HG02610 (cell line): ENCODE data around the gene VPS13C.

Experiments
- ATAC-seq: cut with Tn5 transposase; IDR thresholded peaks from one replicate; pipeline ENCODE4 v1.9.1; 2021; ENCODE audit warnings: mild to moderate bottlenecking, moderate library complexity; ENCODE audit not compliant: unreplicated experiment

The VPS13C gene

GRCh38 chr15:61943992-61944391 is 116.3 kb downstream of the VPS13C start:
- ATAC-seq: no peak

DNA sequence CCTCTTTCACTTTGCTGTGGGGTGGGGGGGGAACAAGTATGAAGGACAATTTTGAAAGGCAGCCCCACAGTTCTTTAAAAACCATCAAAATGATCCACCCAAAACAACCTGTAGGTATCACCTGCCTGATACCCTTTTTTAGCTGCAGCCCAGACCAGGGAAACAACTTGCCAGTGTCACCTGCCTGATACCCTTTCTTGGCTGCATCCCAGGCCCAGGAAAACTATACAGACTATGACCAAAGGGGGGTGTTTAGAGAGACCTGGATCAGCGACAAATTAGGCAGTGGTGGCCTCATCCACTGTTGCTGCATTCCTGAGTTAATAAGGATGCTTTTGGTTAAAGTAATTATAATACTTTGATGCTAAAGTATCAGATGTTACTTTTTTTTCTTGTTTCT is 122.0 kb downstream of the VPS13C start:
- ATAC-seq: no peak

DNA sequence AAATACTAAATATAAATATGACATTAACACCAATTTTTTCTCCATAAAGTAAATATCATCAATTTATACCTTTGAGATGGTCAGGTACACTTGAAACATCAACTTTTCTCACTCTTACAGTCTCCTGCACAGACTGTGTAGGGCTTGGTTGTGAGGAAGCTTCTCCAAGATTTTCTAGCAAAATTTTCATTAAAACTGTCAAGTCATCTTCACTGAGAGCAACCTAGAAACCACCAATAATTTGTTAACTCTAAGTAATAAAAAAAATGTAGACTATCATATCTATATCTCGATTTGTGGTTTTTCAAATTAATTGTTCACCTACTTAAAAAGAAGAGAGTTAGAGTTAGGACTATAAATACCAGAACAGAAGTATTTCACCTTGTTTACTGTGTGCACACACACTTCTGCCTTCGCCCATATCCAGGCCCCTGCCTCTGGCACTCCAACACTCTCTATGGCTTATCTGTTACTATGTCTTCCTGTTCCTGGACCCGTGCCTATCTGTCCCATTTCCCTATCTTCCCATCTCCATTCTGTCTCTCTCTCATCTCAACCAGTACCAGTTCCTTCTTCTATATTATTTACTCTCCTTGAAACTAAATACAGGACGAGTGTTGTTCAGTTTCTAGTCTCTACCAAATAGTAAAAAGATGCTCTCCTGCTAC is 123.6 kb downstream of the VPS13C start:
- no peak for ATAC-seq

DNA sequence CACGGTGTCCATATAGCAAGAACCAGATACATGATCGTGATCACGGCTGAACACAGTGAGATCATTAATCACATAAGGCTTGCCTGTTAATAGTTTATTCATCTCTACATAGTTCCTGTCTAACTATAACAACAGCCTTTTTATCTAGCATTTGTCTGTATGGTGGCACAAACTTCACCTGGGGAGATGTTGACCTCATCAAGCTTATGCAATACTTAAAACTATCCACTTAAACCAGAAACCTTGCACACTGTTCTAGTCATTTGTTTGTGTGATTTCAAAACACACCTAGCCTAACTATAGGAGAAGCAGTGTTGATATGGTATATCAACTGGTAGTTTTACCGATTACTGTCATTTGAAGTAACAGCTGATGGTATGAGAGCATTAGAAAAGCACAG is 124.8 kb downstream of the VPS13C start:
- no peak for ATAC-seq

DNA sequence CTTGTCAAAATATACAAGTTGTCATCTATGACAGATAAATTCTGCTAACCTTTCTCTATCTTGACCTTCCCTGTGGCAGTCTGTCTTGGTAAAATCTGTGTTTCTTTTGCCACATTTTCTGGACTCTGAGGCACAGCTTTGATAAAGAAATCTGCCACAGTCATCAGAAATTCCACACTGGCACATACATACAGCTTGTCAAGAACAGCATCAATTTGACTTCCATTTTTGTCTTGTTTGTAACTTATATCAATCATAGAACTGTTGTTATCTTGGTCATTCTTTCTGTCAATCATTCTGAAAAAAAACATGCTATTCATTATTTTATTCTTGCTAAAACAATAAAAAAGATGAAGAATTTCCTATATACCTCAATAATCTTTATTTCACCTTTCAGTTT is 130.8 kb downstream of the VPS13C start:
- no peak for ATAC-seq

GRCh38 chr15:61923173-61923572 is 137.1 kb downstream of the VPS13C start:
- no peak for ATAC-seq

DNA sequence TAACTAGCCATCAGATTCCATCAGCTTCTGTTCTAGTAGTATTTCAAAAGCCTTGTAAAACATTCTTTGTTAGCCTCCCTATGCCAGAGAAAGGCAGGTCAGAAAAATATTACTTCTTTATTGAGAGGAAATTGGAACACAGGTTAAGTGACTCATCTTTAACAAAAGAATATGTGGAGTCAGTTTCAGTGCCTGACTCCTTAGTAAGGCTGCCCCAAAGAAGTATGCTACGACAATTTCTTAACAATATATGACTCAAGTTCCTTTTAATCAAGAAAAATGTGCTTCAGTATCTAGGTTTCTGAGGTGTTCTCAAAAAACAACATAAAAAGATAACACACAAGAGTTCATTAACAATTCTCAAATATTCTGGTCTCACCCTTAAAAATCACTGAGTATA is 139.2 kb downstream of the VPS13C start:
- ATAC-seq: no peak

- ATAC-seq: no peak
These were observed 142.8 kb downstream of the VPS13C start for GRCh38 chr15:61917457-61917856.

- ATAC-seq: no peak
These were observed 144.1 kb downstream of the VPS13C start for GRCh38 chr15:61916104-61916503.

DNA sequence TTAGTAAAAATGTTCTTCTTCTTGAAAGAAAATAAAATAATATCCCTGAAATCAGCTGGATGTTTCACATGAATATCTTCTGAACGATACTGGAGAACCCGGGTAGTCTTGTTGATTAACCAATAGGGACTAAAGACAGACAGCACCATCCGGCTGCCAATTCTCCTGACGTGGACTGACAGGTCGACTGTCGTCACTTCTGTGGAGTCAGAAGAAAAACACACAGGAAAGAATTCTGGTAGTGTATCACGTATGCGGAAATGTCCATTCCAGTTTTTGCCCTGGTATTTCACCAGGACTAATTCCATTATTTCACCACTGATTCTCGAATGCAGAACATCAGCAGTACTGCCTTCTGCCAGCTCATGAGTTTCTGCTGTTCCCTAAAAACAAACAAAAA is 144.6 kb downstream of the VPS13C start:
- ATAC-seq: no peak

GRCh38 chr15:61910839-61911369 is 149.3 kb downstream of the VPS13C start:
- ATAC-seq: no peak

DNA sequence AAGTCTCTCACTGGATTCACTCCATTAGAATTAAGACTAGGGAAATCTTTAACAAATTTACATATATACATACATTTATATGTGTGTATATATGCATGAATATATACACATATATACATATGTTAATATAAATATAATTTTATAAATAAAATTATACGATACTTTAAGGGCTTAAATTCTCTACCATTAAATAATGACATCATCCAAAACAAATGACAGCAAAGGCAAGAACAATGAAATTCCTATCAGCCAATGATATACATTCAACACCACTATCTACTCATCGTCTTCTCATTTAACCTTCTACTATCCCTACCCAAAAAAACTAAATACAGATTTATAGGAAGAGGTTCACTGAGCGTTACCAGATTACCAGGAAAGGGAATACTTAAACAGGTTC is 152.0 kb downstream of the VPS13C start:
- no peak for ATAC-seq

- ATAC-seq: no peak
These were observed 152.5 kb downstream of the VPS13C start for GRCh38 chr15:61907753-61908086.

DNA sequence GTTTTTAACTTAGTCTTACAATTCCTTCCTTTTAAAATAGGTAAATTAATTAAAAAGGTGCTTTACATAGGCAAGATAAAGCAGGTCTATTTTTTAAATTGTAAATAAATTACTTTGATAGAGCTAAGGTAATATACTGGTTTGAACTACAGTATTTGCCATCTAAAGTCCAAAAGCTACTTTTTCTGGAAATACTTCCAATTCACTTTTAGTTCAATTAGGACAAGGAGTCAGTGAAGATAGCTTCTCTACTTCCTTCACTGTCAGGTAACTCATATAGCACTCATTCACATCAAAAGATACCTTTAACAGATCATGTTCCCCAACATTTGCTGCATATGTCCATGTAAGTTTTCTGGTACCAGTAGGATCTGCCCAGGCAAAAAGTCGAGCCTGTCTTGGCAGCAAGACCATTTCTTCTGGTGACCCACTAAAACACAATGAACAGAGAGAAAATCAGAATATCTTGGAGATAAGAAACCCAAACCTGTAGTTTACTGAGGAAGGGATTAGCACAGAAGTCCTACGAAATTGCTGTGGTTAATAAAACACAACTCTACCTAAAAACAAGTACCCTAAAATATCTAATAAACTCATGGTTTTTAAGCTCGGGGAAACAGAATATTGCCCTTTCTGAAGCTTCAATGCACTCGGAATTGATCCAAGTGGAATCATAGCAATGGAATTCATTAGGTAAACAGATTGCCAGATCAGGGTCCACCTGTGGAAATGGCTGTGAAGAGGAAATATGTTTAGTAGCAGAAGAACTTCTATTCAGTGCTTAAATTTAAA is 153.1 kb downstream of the VPS13C start:
- ATAC-seq: no peak

- ATAC-seq: no peak
These were observed 167.1 kb downstream of the VPS13C start for GRCh38 chr15:61893146-61893545.

DNA sequence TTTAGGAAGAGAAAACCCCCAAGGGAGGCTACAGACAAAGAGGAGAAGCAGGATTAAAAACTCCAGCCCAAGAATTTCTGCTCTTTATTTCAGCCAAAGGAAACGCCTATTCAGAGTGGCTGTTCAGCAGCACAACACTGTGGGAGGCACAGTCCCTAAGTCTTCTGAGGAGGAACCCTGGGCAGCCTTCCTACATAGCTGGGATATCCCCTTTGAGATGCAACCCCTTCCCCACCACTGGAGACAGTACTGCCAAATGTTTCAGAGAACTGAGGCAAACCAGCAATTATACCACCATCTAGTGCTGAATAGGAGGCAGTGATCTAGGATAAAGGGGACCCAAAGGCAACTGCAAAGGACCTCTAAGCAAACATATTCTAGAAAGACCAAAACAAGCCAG is 168.1 kb downstream of the VPS13C start:
- no peak for ATAC-seq

DNA sequence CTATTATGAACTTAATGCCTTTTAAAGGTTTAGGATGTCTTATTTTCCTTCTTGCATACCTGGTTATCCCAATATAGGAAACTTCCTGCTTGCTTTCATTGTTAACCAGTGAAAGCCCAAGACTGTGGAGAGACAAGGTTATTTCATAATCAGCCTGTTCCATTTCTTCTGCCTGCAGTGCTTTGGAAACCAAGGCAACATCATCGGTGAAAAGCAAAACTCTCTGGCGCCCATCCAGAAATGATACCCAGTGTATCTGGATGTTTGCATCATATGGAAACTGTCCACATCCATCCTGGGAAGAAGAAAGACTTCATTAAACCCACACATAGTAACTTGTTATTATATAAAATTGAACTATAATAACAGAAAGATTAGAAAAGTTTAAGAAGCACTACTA is 170.1 kb downstream of the VPS13C start:
- no peak for ATAC-seq

DNA sequence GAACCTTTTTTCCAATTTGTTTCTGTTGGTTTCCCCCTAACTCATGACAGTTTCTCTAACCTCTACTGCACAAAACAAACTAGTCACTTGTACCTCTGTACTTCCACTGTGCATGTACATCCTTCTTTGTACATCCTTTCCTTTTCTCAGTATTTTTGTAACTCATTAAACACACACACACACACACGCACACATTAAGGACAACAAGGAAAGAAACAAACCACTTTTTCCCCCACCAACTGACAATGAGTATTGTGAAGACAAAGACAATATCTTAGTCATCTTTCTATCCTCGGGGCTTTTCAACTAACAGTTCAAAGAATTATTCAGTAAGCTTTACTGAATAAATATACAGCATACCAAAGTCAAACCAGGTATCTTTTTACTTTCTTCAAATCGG is 170.5 kb downstream of the VPS13C start:
- ATAC-seq: no peak

DNA sequence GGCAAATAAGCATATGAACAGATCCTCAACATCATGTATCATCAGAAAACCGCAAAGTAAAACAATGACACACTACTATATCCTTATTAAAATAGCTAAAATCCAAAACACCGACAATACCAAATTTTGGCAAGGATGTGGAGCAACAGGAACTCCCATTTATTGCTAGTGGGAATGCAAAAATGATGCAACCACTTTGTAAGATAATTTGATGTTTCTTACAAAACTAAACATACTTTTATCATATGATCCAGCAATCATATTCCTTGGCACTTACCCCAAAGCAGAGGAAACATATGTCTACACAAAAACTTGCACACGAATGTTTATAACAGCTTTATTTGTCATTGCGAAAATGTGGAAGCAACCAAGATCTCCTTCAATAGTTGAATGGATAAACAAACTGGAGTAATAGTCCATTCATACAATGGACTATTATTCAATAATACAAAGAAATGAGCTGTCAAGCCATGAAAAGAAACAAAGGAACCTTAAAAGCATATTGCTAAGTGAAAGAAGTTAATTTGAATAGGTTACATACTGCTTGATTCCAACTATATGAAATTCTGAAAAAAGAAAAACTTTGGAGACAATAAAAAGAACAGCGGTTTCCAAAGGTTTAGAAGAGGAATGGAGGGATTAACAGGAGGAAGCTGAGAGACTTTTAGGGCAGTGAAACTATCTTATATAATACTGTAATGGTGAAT is 172.0 kb downstream of the VPS13C start:
- ATAC-seq: no peak

DNA sequence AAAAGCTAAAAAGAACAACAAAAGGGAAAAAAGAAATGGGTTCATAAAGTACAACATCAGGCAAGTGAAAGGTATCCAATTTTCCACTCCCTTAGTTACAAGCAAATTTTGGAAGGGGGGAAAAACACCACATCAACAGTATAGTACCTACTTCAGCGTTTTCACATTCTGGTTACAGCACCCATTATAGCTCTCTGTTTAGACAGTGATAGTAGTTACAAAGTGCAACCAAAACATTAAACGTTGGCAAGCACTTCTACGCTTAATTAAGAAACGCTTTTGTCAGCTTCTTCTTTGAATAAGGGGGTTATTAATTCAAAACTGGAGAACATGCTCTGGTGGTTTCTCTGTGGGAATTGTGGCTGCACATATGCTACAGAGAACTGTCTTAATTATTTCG is 180.2 kb downstream of the VPS13C start:
- ATAC-seq: no peak

DNA sequence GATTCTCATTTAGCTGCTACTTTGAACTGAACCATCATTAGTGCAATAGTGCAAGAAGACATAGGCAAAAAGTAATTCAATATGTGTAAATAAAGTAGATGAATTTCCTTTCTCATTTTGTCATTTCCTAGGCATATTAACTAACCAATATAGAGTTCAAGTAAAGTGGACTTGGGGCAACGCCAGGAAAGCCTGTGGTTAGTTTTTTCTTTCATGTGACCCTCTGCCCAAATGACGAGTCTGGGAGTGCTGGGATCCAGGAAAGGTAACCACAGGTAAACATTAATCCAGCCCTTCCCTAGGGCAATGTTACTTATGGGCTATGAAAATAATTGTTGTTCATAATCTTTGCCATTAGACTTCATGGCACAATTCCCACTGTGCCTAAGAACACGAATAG is 181.0 kb downstream of the VPS13C start:
- ATAC-seq: no peak
